CD4-positive, alpha-beta T cell (primary cell): ENCODE data around the gene C1QTNF6. TPM values are rescaled to one million over a fixed set of nuclear protein-coding genes. Genes with fewer than 3 reads are reported as not detected.
A peak's percentile ranks its signal among the peaks of the same experiment; 100 is the strongest.

Experiments used
- ATAC-seq: fragments of 200-7000 bp; cut with Tn5 transposase; one replicate; pipeline ENCODE4 v1.10.0; 2022; ENCODE audit warnings: mild to moderate bottlenecking; ENCODE audit not compliant: poor library complexity
- CTCF ChIA-PET: fragments of 350-600 bp; sonication (Branson Sonifier 250); formaldehyde crosslinking; loops from one replicate; lab custom pipeline; 2021; ENCODE audit warnings: antibody characterized with exemption, inconsistent platforms; lab: Charles Lee
- POLR2A ChIA-PET: fragments of 350-600 bp; sonication (Branson Sonifier 250); formaldehyde crosslinking; loops from one replicate; lab custom pipeline; 2021; ENCODE audit warnings: antibody characterized with exemption, inconsistent platforms; lab: Charles Lee
- DNase-seq, 14 experiments: peaks; one replicate each; pipeline ENCODE4 v3.0.0-alpha.2; 2013 to 2020; ENCODE audit warnings: mixed read lengths in 2 of 14
- H3K27ac ChIP-seq, 2 donors: one replicate each; pipeline versions ENCODE4 v1.5.1 to v1.7.0; 2013; ENCODE audit warnings: low read length in 2 of 2, low read depth in 1 of 2, mild to moderate bottlenecking in 1 of 2
- H3K27me3 ChIP-seq, 2 experiments: 1 replicate in 1 of 2; 2 replicates in 1 of 2; pipeline versions ENCODE4 v1.6.1 to v1.7.0; 2013; ENCODE audit warnings: low read length in 2 of 2, control low read depth in 1 of 2, mild to moderate bottlenecking in 1 of 2, moderate library complexity in 1 of 2; ENCODE audit not compliant: insufficient read depth in 2 of 2, control insufficient read depth in 1 of 2
- H3K36me3 ChIP-seq: one replicate; pipeline ENCODE4 v1.6.1; 2013; ENCODE audit warnings: low read length, control low read depth; ENCODE audit not compliant: insufficient read depth
- H3K4me1 ChIP-seq: one replicate; pipeline ENCODE4 v1.6.1; 2013; ENCODE audit warnings: low read length, control low read depth; ENCODE audit not compliant: insufficient read depth
- H3K4me3 ChIP-seq: one replicate; pipeline ENCODE4 v1.5.1; 2013; ENCODE audit warnings: mild to moderate bottlenecking, low read length, moderate library complexity
- H3K9me3 ChIP-seq, 2 experiments: 1 replicate in 1 of 2; 2 replicates in 1 of 2; pipeline versions ENCODE4 v1.6.1 to v1.7.0; 2013; ENCODE audit warnings: low read length in 2 of 2, mild to moderate bottlenecking in 2 of 2, control low read depth in 1 of 2, moderate library complexity in 1 of 2; ENCODE audit not compliant: control insufficient read depth in 1 of 2, insufficient read depth in 1 of 2
- H3K27ac Mint-ChIP-seq: one replicate; pipeline ENCODE4 v1.8.0; 2020; ENCODE audit warnings: mixed read lengths
- H3K27me3 Mint-ChIP-seq: one replicate; pipeline ENCODE4 v1.8.0; 2021; ENCODE audit warnings: mixed read lengths
- H3K36me3 Mint-ChIP-seq: one replicate; pipeline ENCODE4 v1.8.0; 2021; ENCODE audit warnings: low read depth, mixed read lengths
- H3K4me1 Mint-ChIP-seq: one replicate; pipeline ENCODE4 v1.8.0; 2021; ENCODE audit warnings: low read depth, mixed read lengths
- H3K4me3 Mint-ChIP-seq: one replicate; pipeline ENCODE4 v1.8.0; 2020; ENCODE audit warnings: mild to moderate bottlenecking, mixed read lengths
- H3K9me3 Mint-ChIP-seq: one replicate; pipeline ENCODE4 v1.8.0; 2020; ENCODE audit warnings: mixed read lengths
- intact Hi-C, 2 experiments: fragments of 100-400 bp; cut with DNase I in 1 of 2; cut with micrococcal nuclease in 1 of 2; formaldehyde crosslinking; loops; one replicate each; pipeline versions ENCODE4 v1.15.1 to v1.9.0; 2023 to 2025; cut with DNase I, micrococcal nuclease
- total RNA-seq, 174 experiments: library from RNA in 2 of 174; stranded (reverse) in 2 of 174; gene quantifications; one replicate each; pipeline ENCODE4 v1.2.3 and lab custom pipeline; 2021 to 2026
- TF ChIP-seq, protein P1 (sequence below): fragments of 200-600 bp; IDR thresholded peaks from one replicate; pipeline ENCODE4 v1.8.0; 2022; ENCODE audit warnings: antibody characterized with exemption, mild to moderate bottlenecking

The C1QTNF6 gene
- total RNA-seq, 2 experiments from 2014 or later, result 11.9 to 12.1 TPM

DNA sequence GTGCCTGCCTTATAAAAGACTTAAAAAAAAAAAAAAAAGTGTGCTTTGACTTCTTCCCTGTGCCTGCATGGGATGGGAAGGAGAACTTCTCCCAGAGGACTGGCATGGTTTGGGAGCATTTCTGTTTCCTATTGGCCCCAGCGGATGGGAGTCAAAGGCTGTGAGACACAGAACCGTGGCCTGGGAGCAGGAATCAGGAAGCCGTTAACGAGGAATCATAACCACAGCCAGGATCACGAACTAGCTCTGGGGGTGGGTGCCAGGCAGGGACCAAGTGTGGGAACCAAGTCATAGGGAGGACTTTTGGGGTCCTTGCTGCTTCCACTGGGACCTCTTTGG is 526 bp downstream of the C1QTNF6 start:
- no peak overlapping the region for H3K27ac ChIP-seq
- H3K27ac Mint-ChIP-seq, result no peak overlapping the region
- ChIA-PET POLR2A (interaction anchor here (1.4 kb wide), 1 partner anchor 17 kb away, joined by 3 read pairs; no protein-coding TSS in a partner anchor), CTCF (interaction anchor here (1.7 kb wide), 1 partner anchor 32 kb away, joined by 4 read pairs; no protein-coding TSS in a partner anchor)
- H3K36me3 Mint-ChIP-seq, result peaks cover 5% of the 10 kb centered on the region
- no peak overlapping the region for H3K4me3 ChIP-seq
- H3K9me3 ChIP-seq, result no peaks in the 10 kb centered on the region
- no peaks in the 10 kb centered on the region for H3K27me3 Mint-ChIP-seq
- no peaks in the 10 kb centered on the region for H3K9me3 Mint-ChIP-seq
- DNase-seq (no peak), ATAC-seq (no peak)
- no peak overlapping the region for H3K4me3 Mint-ChIP-seq
- intact Hi-C loops, result no loop called here
- H3K27me3 ChIP-seq, result no peaks in the 10 kb centered on the region
- H3K4me1 Mint-ChIP-seq, result peaks cover 43% of the 10 kb centered on the region
- TF ChIP-seq, protein P1, sequence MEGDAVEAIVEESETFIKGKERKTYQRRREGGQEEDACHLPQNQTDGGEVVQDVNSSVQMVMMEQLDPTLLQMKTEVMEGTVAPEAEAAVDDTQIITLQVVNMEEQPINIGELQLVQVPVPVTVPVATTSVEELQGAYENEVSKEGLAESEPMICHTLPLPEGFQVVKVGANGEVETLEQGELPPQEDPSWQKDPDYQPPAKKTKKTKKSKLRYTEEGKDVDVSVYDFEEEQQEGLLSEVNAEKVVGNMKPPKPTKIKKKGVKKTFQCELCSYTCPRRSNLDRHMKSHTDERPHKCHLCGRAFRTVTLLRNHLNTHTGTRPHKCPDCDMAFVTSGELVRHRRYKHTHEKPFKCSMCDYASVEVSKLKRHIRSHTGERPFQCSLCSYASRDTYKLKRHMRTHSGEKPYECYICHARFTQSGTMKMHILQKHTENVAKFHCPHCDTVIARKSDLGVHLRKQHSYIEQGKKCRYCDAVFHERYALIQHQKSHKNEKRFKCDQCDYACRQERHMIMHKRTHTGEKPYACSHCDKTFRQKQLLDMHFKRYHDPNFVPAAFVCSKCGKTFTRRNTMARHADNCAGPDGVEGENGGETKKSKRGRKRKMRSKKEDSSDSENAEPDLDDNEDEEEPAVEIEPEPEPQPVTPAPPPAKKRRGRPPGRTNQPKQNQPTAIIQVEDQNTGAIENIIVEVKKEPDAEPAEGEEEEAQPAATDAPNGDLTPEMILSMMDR, result no peak
- peaks cover 63% of the 10 kb centered on the region for H3K4me1 ChIP-seq
- H3K36me3 ChIP-seq, result no peaks in the 10 kb centered on the region

DNA sequence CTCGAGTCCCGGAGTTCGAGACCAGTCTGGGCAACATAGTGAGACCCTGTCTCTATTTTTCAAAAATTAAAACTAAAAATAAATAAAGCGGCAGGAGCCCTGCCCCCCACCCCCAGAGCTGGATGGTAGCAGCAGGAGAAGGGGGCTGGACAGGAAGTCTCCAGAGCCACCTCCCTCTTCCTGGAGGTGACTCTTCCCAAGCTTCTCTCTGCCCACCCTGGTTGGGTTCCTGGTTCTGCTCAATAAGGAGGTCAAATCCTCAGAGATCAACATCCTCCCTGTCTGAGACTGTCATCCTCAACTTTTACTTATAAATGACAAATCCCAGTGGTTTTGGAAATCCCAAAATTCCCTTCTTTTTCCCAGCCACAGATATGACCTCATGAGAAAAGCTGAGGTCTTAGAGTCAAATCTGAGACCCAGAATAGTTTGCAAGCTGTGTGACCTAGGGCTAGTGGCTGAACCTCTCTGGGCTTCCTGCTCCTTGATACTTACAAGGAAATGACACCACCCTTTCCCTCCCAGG is 987 bp downstream of the C1QTNF6 start:
- no peak for ATAC-seq
- POLR2A ChIA-PET, result interaction anchor here (1.1 to 1.4 kb wide), 2 partner anchors 12 to 17 kb away, joined by 3 read pairs; no protein-coding TSS in a partner anchor

DNA sequence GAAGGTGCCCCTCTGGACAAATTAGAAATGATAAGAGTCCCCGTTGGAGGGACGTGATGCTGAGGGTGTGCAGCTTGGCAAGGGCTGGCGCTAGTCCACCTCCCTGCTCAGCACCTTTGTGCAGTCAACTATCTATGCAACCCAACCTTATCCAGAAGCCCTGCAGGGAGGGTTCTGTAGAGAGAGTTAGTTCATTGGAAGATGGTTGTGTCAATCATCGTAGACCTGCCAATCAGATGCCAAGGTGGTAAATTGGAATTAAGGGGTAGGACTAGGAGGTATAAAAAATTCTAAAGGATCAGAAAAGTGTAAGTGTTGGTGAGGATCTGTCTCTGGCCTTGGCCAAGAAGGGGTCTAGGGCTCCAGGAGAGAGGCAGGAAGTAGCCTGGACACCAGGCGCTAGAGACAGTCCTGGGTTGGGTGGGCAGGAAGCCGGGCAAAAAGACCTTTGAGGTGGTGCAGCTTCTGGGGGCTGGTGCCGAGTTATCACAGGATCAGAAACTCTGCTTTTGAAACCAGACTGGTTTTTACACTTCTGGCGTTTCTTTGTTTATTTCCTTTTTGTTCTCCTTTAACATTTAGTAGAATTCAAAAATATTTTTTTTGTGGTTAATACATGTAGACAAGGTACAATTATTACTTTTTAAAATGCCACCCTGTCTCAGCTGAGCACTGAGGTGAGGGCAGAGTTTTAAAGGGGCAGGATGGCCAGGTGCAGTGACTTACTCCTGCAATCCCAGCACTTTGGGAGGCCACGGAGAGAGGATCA is 1.6 kb downstream of the C1QTNF6 start:
- intact Hi-C loops, result no loop called here

More for the DNA sequence above, 987 bp downstream of the C1QTNF6 start:
- Histone ChIP-seq H3K27ac (peak overlapping the region in 1 of 2 donors; percentile 22), H3K27me3 (no peaks in the 10 kb centered on the region), H3K36me3 (no peaks in the 10 kb centered on the region), H3K4me3 (no peak overlapping the region), H3K9me3 (no peaks in the 10 kb centered on the region), H3K4me1 (peaks cover 63% of the 10 kb centered on the region)
- no peak for DNase-seq
- intact Hi-C loops, result no loop called here
- no peaks in the 10 kb centered on the region for H3K9me3 Mint-ChIP-seq
- H3K27ac Mint-ChIP-seq, result no peak overlapping the region
- no peak overlapping the region for H3K4me3 Mint-ChIP-seq
- TF ChIP-seq, protein P1, result no peak
- H3K4me1 Mint-ChIP-seq, result peaks cover 43% of the 10 kb centered on the region
- CTCF ChIA-PET, result interaction anchor here (1.7 kb wide), 1 partner anchor 33 kb away, joined by 4 read pairs; no protein-coding TSS in a partner anchor
- H3K27me3 Mint-ChIP-seq, result no peaks in the 10 kb centered on the region
- H3K36me3 Mint-ChIP-seq, result peaks cover 5% of the 10 kb centered on the region

More for the DNA sequence above, 1.6 kb downstream of the C1QTNF6 start:
- H3K4me3 Mint-ChIP-seq, result peak overlapping the region; percentile 75
- H3K36me3 Mint-ChIP-seq, result peaks cover 5% of the 10 kb centered on the region
- H3K36me3 ChIP-seq, result no peaks in the 10 kb centered on the region
- DNase-seq (peak in 8 of 14 experiments; percentile 24 to 87 (median 46)), ATAC-seq (peak; percentile 94)
- H3K27me3 Mint-ChIP-seq, result no peaks in the 10 kb centered on the region
- peak overlapping the region; percentile 10 for H3K4me3 ChIP-seq
- POLR2A ChIA-PET, result interaction anchor here (0.6 to 1.1 kb wide), 2 partner anchors 13 to 60 kb away, joined by 3 read pairs; no protein-coding TSS in a partner anchor
- no peaks in the 10 kb centered on the region for H3K9me3 ChIP-seq
- H3K27me3 ChIP-seq, result no peaks in the 10 kb centered on the region
- CTCF ChIA-PET, result interaction anchor here (1.7 kb wide), 1 partner anchor 33 kb away, joined by 4 read pairs; no protein-coding TSS in a partner anchor
- H3K4me1 Mint-ChIP-seq, result peaks cover 43% of the 10 kb centered on the region
- peaks cover 63% of the 10 kb centered on the region for H3K4me1 ChIP-seq
- peak overlapping the region in 1 of 2 donors; percentile 22 for H3K27ac ChIP-seq
- TF ChIP-seq, protein P1, result no peak
- peak overlapping the region; percentile 72 for H3K27ac Mint-ChIP-seq
- H3K9me3 Mint-ChIP-seq, result no peaks in the 10 kb centered on the region
